ENCODE data around the gene HIF3A.

GRCh38 chr19:46299004-46299509, 2.2 kb downstream of the HIF3A start:
- no peak for TF ChIP-seq CTCF (conservative IDR thresholded peaks at IDR 0.05)
- no peak for TF ChIP-seq EZH2 (IDR thresholded peaks at IDR 0.05; ENCODE audit: low read depth)

Measured in PC-9 (cell line).